IMR-90 (cell line): ENCODE results near the gene DEFB131A. TPM values are rescaled to one million over a fixed set of nuclear protein-coding genes. Genes with fewer than 3 reads are reported as not detected.
"Not testable (repeated sequence)": the region's sequence is repeated elsewhere in the genome, so short reads cannot be mapped to it uniquely, and the experiment has no call there.

ENCODE experiments used
- ATAC-seq: fragments of 200-7000 bp; cut with Tn5 transposase; 2 replicates; pipeline ENCODE4 v1.9.1; 2020; ENCODE audit warnings: low read depth, mild to moderate bottlenecking, moderate library complexity
- BruUV-seq: library from RNA; stranded (reverse); fragments of 400-500 nt; replicated peaks from 2 replicates; lab custom pipeline; 2021; lab: Mats Ljungman, UMichigan
- CTCF ChIA-PET: fragments of 300-600 bp; formaldehyde crosslinking; extraction: SDS; loops from one replicate; lab custom pipeline; 2021; ENCODE audit warnings: antibody characterized with exemption; lab: Yijun Ruan, JAX
- POLR2A ChIA-PET: fragments of 300-600 bp; sonication (Branson Sonifier 250); formaldehyde crosslinking; loops from one replicate; lab custom pipeline; 2022; ENCODE audit warnings: antibody characterized with exemption; ENCODE audit not compliant: unreplicated experiment; lab: Charles Lee
- DNase-seq: peaks from one replicate; pipeline ENCODE4 v3.0.0; 2013
- H2AFZ ChIP-seq: replicated peaks from 2 replicates; pipeline ENCODE3; 2013; ENCODE audit warnings: low read length, mild to moderate bottlenecking; ENCODE audit not compliant: poor library complexity
- H2AK5ac ChIP-seq: 2 replicates; pipeline ENCODE4 v1.6.1; 2013; ENCODE audit warnings: low read depth, low read length, inconsistent platforms
- H2AK9ac ChIP-seq: replicated peaks from 2 replicates; pipeline ENCODE3; 2013; ENCODE audit warnings: mild to moderate bottlenecking, low read depth, low read length, moderate library complexity; ENCODE audit not compliant: poor library complexity
- H2BK120ac ChIP-seq: 2 replicates; pipeline ENCODE4 v1.6.1; 2013; ENCODE audit warnings: low read depth, low read length, inconsistent platforms
- H2BK15ac ChIP-seq: 3 replicates; pipeline ENCODE4 v1.6.1; 2013; ENCODE audit warnings: low read depth, low read length, inconsistent platforms
- H2BK20ac ChIP-seq: 2 replicates; pipeline ENCODE4 v1.6.1; 2013; ENCODE audit warnings: low read depth, mild to moderate bottlenecking, inconsistent platforms, low read length, moderate library complexity
- H2BK5ac ChIP-seq: 2 replicates; pipeline ENCODE4 v1.6.1; 2013; ENCODE audit warnings: mild to moderate bottlenecking, low read depth, low read length, inconsistent platforms; ENCODE audit not compliant: poor library complexity, severe bottlenecking
- H3K14ac ChIP-seq: replicated peaks from 2 replicates; pipeline ENCODE4 v1.6.1; 2013; ENCODE audit warnings: low read depth, low read length, inconsistent platforms
- H3K18ac ChIP-seq: 2 replicates; pipeline ENCODE4 v1.6.1; 2013; ENCODE audit warnings: low read depth, low read length, control low read depth
- H3K23ac ChIP-seq: 2 replicates; pipeline ENCODE4 v1.6.1; 2013; ENCODE audit warnings: low read depth, low read length, inconsistent platforms
- H3K27ac ChIP-seq: 2 replicates; pipeline ENCODE4 v1.5.1; 2013; ENCODE audit warnings: mild to moderate bottlenecking, control low read depth, low read length; ENCODE audit not compliant: insufficient read depth
- H3K27me3 ChIP-seq: 2 replicates; pipeline ENCODE4 v1.6.1; 2013; ENCODE audit warnings: low read length; ENCODE audit not compliant: control insufficient read depth, insufficient read depth
- H3K36me3 ChIP-seq: 2 replicates; pipeline ENCODE4 v1.6.1; 2013; ENCODE audit warnings: low read length, mixed read lengths; ENCODE audit not compliant: control insufficient read depth, insufficient read depth
- H3K4ac ChIP-seq: 2 replicates; pipeline ENCODE4 v1.6.1; 2013; ENCODE audit warnings: low read depth, low read length, inconsistent platforms
- H3K4me1 ChIP-seq: 2 replicates; pipeline ENCODE4 v1.6.1; 2013; ENCODE audit warnings: low read length, mixed read lengths; ENCODE audit not compliant: control insufficient read depth, insufficient read depth
- H3K4me2 ChIP-seq: 2 replicates; pipeline ENCODE4 v1.6.1; 2013; ENCODE audit warnings: low read depth, mild to moderate bottlenecking, control low read depth, low read length, moderate library complexity
- H3K4me3 ChIP-seq: 2 replicates; pipeline ENCODE4 v1.5.1; 2013; ENCODE audit warnings: low read depth, mild to moderate bottlenecking, control low read depth, low read length, moderate library complexity; ENCODE audit not compliant: insufficient read depth
- H3K56ac ChIP-seq: 2 replicates; pipeline ENCODE4 v1.6.1; 2013; ENCODE audit warnings: low read length, inconsistent platforms; ENCODE audit not compliant: insufficient read depth; ENCODE audit errors: extremely low read depth
- H3K79me1 ChIP-seq, 2 experiments: 2 replicates each; pipeline ENCODE4 v1.6.1; 2013; ENCODE audit warnings: low read length in 2 of 2, inconsistent platforms in 1 of 2, low read depth in 1 of 2
- H3K9ac ChIP-seq: 2 replicates; pipeline ENCODE4 v1.6.1; 2013; ENCODE audit warnings: low read depth, low read length, control low read depth
- H3K9me1 ChIP-seq: 2 replicates; pipeline ENCODE4 v1.6.1; 2013; ENCODE audit warnings: low read length, inconsistent platforms; ENCODE audit not compliant: insufficient read depth
- H3K9me3 ChIP-seq: 2 replicates; pipeline ENCODE4 v1.6.1; 2013; ENCODE audit warnings: low read length; ENCODE audit not compliant: control insufficient read depth, insufficient read depth
- H4K20me1 ChIP-seq: 2 replicates; pipeline ENCODE4 v1.6.1; 2013; ENCODE audit warnings: low read length, inconsistent platforms; ENCODE audit not compliant: insufficient read depth
- H4K5ac ChIP-seq: 2 replicates; pipeline ENCODE4 v1.6.1; 2013; ENCODE audit warnings: mild to moderate bottlenecking, low read depth, low read length, control low read depth
- H4K8ac ChIP-seq, 2 experiments: 2 replicates each; pipeline ENCODE4 v1.6.1; 2013; ENCODE audit warnings: low read depth in 2 of 2, low read length in 2 of 2, control low read depth in 1 of 2, inconsistent platforms in 1 of 2
- H4K91ac ChIP-seq: 2 replicates; pipeline ENCODE4 v1.6.1; 2013; ENCODE audit warnings: low read depth, low read length, inconsistent platforms; ENCODE audit not compliant: insufficient read depth
- WGBS, 2 experiments: methylation state at CpG; one replicate each; pipeline versions ENCODE4 v1.1.5 to v1.1.7; 2013; ENCODE audit warnings: missing lambda C conversion rate in 2 of 2; ENCODE audit not compliant: insufficient read length in 1 of 2; ENCODE audit errors: extremely low coverage in 2 of 2; 5-methylcytosine and 5-hydroxymethylcytosine counted together
- dilution Hi-C: fragments of 300-500 bp; cut with HindIII; formaldehyde crosslinking; loops from one replicate; pipeline ENCODE4 v1.14.3; 2018; ENCODE audit warnings: low sequenced_read_pairs; ENCODE audit not compliant: unreplicated experiment
- in situ Hi-C: fragments of 300-500 bp; cut with MboI; formaldehyde crosslinking; loops from 3 replicates; pipeline ENCODE4 v1.14.3; 2019; ENCODE audit warnings: low sequenced_read_pairs, inconsistent platforms, mixed read lengths
- intact Hi-C: fragments of 100-400 bp; cut with micrococcal nuclease; formaldehyde crosslinking; loops from 2 replicates; pipeline ENCODE4 v1.10.0; 2022
- polyA plus RNA-seq, 3 experiments: library from polyadenylated mRNA; depleted of rRNA; stranded (reverse); fragments of >200 nt; gene quantifications; 2 replicates each; pipeline ENCODE4 v1.2.3, GENCODE V29; 2012; ENCODE audit warnings: low replicate concordance in 1 of 3
- total RNA-seq: library from RNA; depleted of rRNA; stranded (reverse); fragments of >200 nt; gene quantifications from 2 replicates; pipeline ENCODE4 v1.2.3, GENCODE V29; 2012

Gene DEFB131A
- total and polyA plus RNA-seq, 2 of the 4 experiments (the other 2 are of a cell fraction) = not detected

DNA sequence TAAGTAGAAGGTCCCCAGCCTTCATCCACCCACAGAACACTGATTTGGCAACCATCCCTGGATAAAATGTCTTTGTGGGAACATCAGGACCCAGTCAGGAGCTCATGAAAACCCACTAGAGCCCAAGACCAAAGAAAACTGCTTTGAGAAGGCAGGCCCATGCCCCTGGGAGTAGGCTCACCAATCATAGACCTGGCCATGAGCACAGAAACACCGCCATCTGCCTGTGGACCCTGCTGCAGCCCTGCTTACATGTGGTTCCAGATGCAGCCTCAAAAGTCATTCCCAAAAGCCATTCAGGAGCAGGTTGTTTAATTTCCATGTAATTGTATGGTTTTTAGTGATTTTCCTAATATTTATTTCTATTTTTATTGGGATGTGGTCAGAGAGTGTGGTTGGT lies 10.9 kb upstream of the DEFB131A start:
- H3K14ac ChIP-seq, dilution Hi-C loops, DNase-seq, H3K79me1 ChIP-seq, H2BK15ac ChIP-seq, H4K20me1 ChIP-seq, H3K4me3 ChIP-seq, H3K36me3 ChIP-seq, ATAC-seq, H3K27ac ChIP-seq, H4K5ac ChIP-seq, in situ Hi-C loops, H3K56ac ChIP-seq, H3K4me2 ChIP-seq, H4K91ac ChIP-seq, H3K4me1 ChIP-seq, H3K23ac ChIP-seq, H2AK5ac ChIP-seq, H3K27me3 ChIP-seq, intact Hi-C loops, CTCF ChIA-PET, H3K9me3 ChIP-seq, H3K9ac ChIP-seq, H2BK20ac ChIP-seq, H3K9me1 ChIP-seq, H3K18ac ChIP-seq, H4K8ac ChIP-seq, BruUV-seq, H3K4ac ChIP-seq, POLR2A ChIA-PET, H2BK120ac ChIP-seq, H2BK5ac ChIP-seq, H2AFZ ChIP-seq, H2AK9ac ChIP-seq: not testable (repeated sequence)
- WGBS, 2 experiments = no CpG with 5 or more reads among the region's 1 CpG

DNA sequence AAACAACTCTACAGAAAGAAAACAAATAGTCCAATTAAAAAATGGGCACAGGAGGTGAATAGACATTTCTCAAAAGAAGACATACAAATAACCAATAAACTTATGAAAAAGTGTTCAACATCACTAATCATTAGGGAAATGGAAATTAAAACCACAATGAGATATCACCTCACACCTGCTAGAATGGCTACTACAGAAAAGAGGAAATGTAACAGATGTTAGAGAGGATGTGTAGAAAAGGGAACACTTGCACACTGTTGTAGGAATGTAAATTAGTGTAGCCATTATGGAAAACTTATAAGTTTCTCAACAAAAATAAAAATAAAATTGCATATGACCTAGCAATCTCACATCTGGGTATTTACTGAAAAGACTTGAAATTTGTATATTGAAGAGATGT lies 7.5 kb upstream of the DEFB131A start:
- H3K4ac ChIP-seq, ATAC-seq, H4K91ac ChIP-seq, H4K5ac ChIP-seq, H3K4me2 ChIP-seq, H4K8ac ChIP-seq, DNase-seq, H3K79me1 ChIP-seq, BruUV-seq, in situ Hi-C loops, H2BK20ac ChIP-seq, H3K4me3 ChIP-seq, H2BK120ac ChIP-seq, H3K36me3 ChIP-seq, dilution Hi-C loops, H2AK9ac ChIP-seq, CTCF ChIA-PET, H2AFZ ChIP-seq, H3K18ac ChIP-seq, H2AK5ac ChIP-seq, H4K20me1 ChIP-seq, H2BK5ac ChIP-seq, H3K27me3 ChIP-seq, H3K9me3 ChIP-seq, H3K4me1 ChIP-seq, H3K56ac ChIP-seq, intact Hi-C loops, H3K9ac ChIP-seq, H3K27ac ChIP-seq, H3K23ac ChIP-seq, H2BK15ac ChIP-seq, H3K14ac ChIP-seq, H3K9me1 ChIP-seq: not testable (repeated sequence)
- POLR2A ChIA-PET = interaction anchor here (0.6 kb wide), 1 partner anchor 29 kb away, joined by 4 read pairs; no protein-coding TSS in a partner anchor
